ENCODE results near the gene GATC.
"Not testable (repeated sequence)": the region's sequence is repeated elsewhere in the genome, so short reads cannot be mapped to it uniquely, and the experiment has no call there.

Gene GATC

GRCh38 chr12:120432772-120433525 is 13.3 kb upstream of the GATC start:
- FAIRE-seq (no peak), DNase-seq (ENCODE audit: low spot score) (no peak)

- FAIRE-seq (no peak), DNase-seq (ENCODE audit: low spot score) (peak; percentile 99)
Observed at GRCh38 chr12:120437735-120438494, 8.3 kb upstream of the GATC start, which contains the start of gene COX6A1. COX6A1 (plus strand) TSS chr12:120438113; CDS start chr12:120438127, 14 bp downstream.

- DNase-seq (ENCODE audit: low spot score), result no peak
- no peak for FAIRE-seq
Observed at GRCh38 chr12:120438495-120439198, 7.6 kb upstream of the GATC start.

GRCh38 chr12:120439646-120440247 is 6.5 kb upstream of the GATC start:
- peak; percentile 81 for DNase-seq (ENCODE audit: low spot score)
- no peak for FAIRE-seq

- FAIRE-seq, result no peak
- no peak for DNase-seq (ENCODE audit: low spot score)
Observed at GRCh38 chr12:120444676-120445075, 1.6 kb upstream of the GATC start.

GRCh38 chr12:120446844-120447178 is 567 bp downstream of the GATC start:
- not testable (repeated sequence) for DNase-seq (ENCODE audit: low spot score); FAIRE-seq

GRCh38 chr12:120447992-120448391 is 1.7 kb downstream of the GATC start:
- FAIRE-seq, result no peak
- DNase-seq (ENCODE audit: low spot score), result no peak

GRCh38 chr12:120452524-120452923 is 6.3 kb downstream of the GATC start:
- not testable (repeated sequence) for FAIRE-seq; DNase-seq (ENCODE audit: low spot score)

- no peak for DNase-seq (ENCODE audit: low spot score)
- FAIRE-seq, result no peak
Observed at GRCh38 chr12:120453060-120453750, 7.0 kb downstream of the GATC start.

- no peak for DNase-seq (ENCODE audit: low spot score)
- FAIRE-seq, result no peak
Observed at GRCh38 chr12:120453977-120454376, 7.7 kb downstream of the GATC start.

- DNase-seq (ENCODE audit: low spot score), result no peak
- FAIRE-seq, result no peak
Observed at GRCh38 chr12:120455302-120455701, 9.1 kb downstream of the GATC start.

GRCh38 chr12:120457133-120457532 is 10.9 kb downstream of the GATC start:
- DNase-seq (ENCODE audit: low spot score) (no peak), FAIRE-seq (no peak)

GRCh38 chr12:120460157-120460556 is 13.9 kb downstream of the GATC start:
- no peak for FAIRE-seq
- DNase-seq (ENCODE audit: low spot score), result no peak

- DNase-seq (ENCODE audit: low spot score) (no peak), FAIRE-seq (no peak)
Observed at GRCh38 chr12:120462099-120462640, 15.9 kb downstream of the GATC start.

GRCh38 chr12:120463712-120464111 is 17.5 kb downstream of the GATC start:
- FAIRE-seq, result no peak

GRCh38 chr12:120465756-120466155 is 19.5 kb downstream of the GATC start:
- DNase-seq (ENCODE audit: low spot score) (no peak), FAIRE-seq (no peak)

More at GRCh38 chr12:120463712-120464111, 17.5 kb downstream of the GATC start:
- DNase-seq (ENCODE audit: low spot score), result no peak

- DNase-seq (ENCODE audit: low spot score) (no peak), FAIRE-seq (no peak)
Observed at GRCh38 chr12:120466560-120467315, 20.5 kb downstream of the GATC start.

- DNase-seq (ENCODE audit: low spot score), result no peak
- FAIRE-seq, result no peak
Observed at GRCh38 chr12:120467439-120467838, 21.2 kb downstream of the GATC start.

GRCh38 chr12:120468325-120468820 is 22.1 kb downstream of the GATC start:
- FAIRE-seq (no peak), DNase-seq (ENCODE audit: low spot score) (no peak)
